Endothelial cell of umbilical vein (primary cell): ENCODE data around the gene YPEL5. TPM values are rescaled to one million over a fixed set of nuclear protein-coding genes. Genes with fewer than 3 reads are reported as not detected.

Experiments
- BruUV-seq: library from RNA; stranded (reverse); fragments of 400-500 nt; replicated peaks from 2 replicates; lab custom pipeline; 2021; lab: Mats Ljungman, UMichigan
- CTCF ChIA-PET: fragments of 300-600, 350-600 bp; sonication (Branson Sonifier 250); formaldehyde crosslinking; loops from one replicate; lab custom pipeline; 2021; ENCODE audit warnings: antibody characterized with exemption, inconsistent platforms; lab: Charles Lee
- POLR2A ChIA-PET: fragments of 300-600, 350-600 bp; sonication (Branson Sonifier 250); formaldehyde crosslinking; loops from one replicate; lab custom pipeline; 2021; ENCODE audit warnings: antibody characterized with exemption, inconsistent platforms; lab: Charles Lee
- DNase-seq: peaks from one replicate; pipeline ENCODE4 v3.0.0-alpha.2; 2011; ENCODE audit warnings: low read depth, low spot score
- FAIRE-seq: peaks from 2 replicates; lab custom pipeline; 2011; peaks lifted over from hg19 to GRCh38; lab: Jason Lieb, UNC
- H2AFZ ChIP-seq: 2 replicates; pipeline ENCODE4 v1.6.0; 2012; ENCODE audit warnings: low read depth, low read length, control low read depth, inconsistent platforms
- H3K27ac ChIP-seq: 2 replicates; pipeline ENCODE4 v1.5.1; 2011; ENCODE audit warnings: low read depth, mild to moderate bottlenecking, control low read depth, low read length, moderate library complexity; ENCODE audit not compliant: insufficient read depth
- H3K27me3 ChIP-seq, 2 experiments: 2 replicates each; pipeline versions ENCODE4 v1.6.0 to v1.6.1; 2011; ENCODE audit warnings: low read length in 2 of 2, mixed read lengths in 1 of 2; ENCODE audit not compliant: control insufficient read depth in 2 of 2, insufficient read depth in 2 of 2
- H3K36me3 ChIP-seq, 2 experiments: 2 replicates in 1 of 2; 3 replicates in 1 of 2; pipeline ENCODE4 v1.5.1; 2011; ENCODE audit warnings: low read length in 2 of 2, mild to moderate bottlenecking in 1 of 2, moderate library complexity in 1 of 2; ENCODE audit not compliant: control insufficient read depth in 2 of 2, insufficient read depth in 2 of 2; ENCODE audit errors: extremely low read depth in 1 of 2
- H3K4me1 ChIP-seq: 3 replicates; pipeline ENCODE4 v1.5.1; 2011; ENCODE audit warnings: mild to moderate bottlenecking, low read length; ENCODE audit not compliant: control insufficient read depth, insufficient read depth; ENCODE audit errors: extremely low read depth
- H3K4me2 ChIP-seq: 2 replicates; pipeline ENCODE4 v1.6.1; 2011; ENCODE audit warnings: low read length, control low read depth, mixed read lengths; ENCODE audit not compliant: insufficient read depth
- H3K4me3 ChIP-seq, 3 experiments: fragments of 200-600 bp in 1 of 3; sonication (generic), shearing (Covaris generic) in 1 of 3; replicated peaks in 1 of 3; 2 replicates each; pipeline ENCODE4 v1.5.1; 2011 to 2016; ENCODE audit warnings: control low read depth in 3 of 3, low read length in 3 of 3, mild to moderate bottlenecking in 2 of 3, inconsistent platforms in 1 of 3, low read depth in 1 of 3, moderate library complexity in 1 of 3; ENCODE audit not compliant: insufficient read depth in 1 of 3
- H3K79me2 ChIP-seq: 2 replicates; pipeline ENCODE4 v1.6.0; 2012; ENCODE audit warnings: low read length, inconsistent platforms; ENCODE audit not compliant: control insufficient read depth, insufficient read depth
- H3K9ac ChIP-seq: replicated peaks from 2 replicates; pipeline ENCODE3; 2011; ENCODE audit warnings: low read length, control low read depth; ENCODE audit not compliant: insufficient read depth; ENCODE audit errors: extremely low read depth
- H3K9me1 ChIP-seq: replicated peaks from 3 replicates; pipeline ENCODE4 v1.6.0; 2011; ENCODE audit warnings: mild to moderate bottlenecking, low read length; ENCODE audit not compliant: control insufficient read depth, insufficient read depth; ENCODE audit errors: extremely low read depth
- H3K9me3 ChIP-seq: replicated peaks from 2 replicates; pipeline ENCODE4 v1.5.1; 2012; ENCODE audit warnings: low read length, inconsistent platforms; ENCODE audit not compliant: control insufficient read depth, insufficient read depth
- H4K20me1 ChIP-seq: replicated peaks from 2 replicates; pipeline ENCODE3; 2011; ENCODE audit warnings: mild to moderate bottlenecking, low read length; ENCODE audit not compliant: control insufficient read depth, insufficient read depth; ENCODE audit errors: extremely low read depth
- CTCF ChIP-seq, 2 donors: IDR thresholded peaks; 1 replicate in 1 of 2; 2 replicates in 1 of 2; pipeline ENCODE4 v1.5.1; 2011; ENCODE audit warnings: low read length in 2 of 2, mild to moderate bottlenecking in 2 of 2, moderate library complexity in 2 of 2, control low read depth in 1 of 2, inconsistent platforms in 1 of 2, low read depth in 1 of 2; ENCODE audit not compliant: insufficient read depth in 1 of 2; ENCODE audit errors: extremely low read depth in 1 of 2
- EZH2 ChIP-seq: IDR thresholded peaks from 2 replicates; pipeline ENCODE4 v1.6.1; 2012; ENCODE audit warnings: borderline replicate concordance, low read depth, mild to moderate bottlenecking, moderate library complexity, low read length, inconsistent platforms; ENCODE audit not compliant: severe bottlenecking
- FOS ChIP-seq: IDR thresholded peaks from 2 replicates; pipeline ENCODE4 v1.6.1; 2011; ENCODE audit warnings: mild to moderate bottlenecking, low read length, moderate library complexity, borderline replicate concordance; ENCODE audit not compliant: insufficient read depth
- GATA2 ChIP-seq: IDR thresholded peaks from 2 replicates; pipeline ENCODE4 v1.7.0; 2011; ENCODE audit warnings: low read depth, mild to moderate bottlenecking, moderate library complexity, mixed read lengths, low read length; ENCODE audit not compliant: insufficient read length, insufficient read depth
- JUN ChIP-seq: IDR thresholded peaks from 2 replicates; pipeline ENCODE4 v1.6.1; 2011; ENCODE audit warnings: borderline replicate concordance, low read depth; ENCODE audit not compliant: insufficient read length, insufficient read depth
- MAX ChIP-seq: IDR thresholded peaks from 2 replicates; pipeline ENCODE4 v1.6.1; 2011; ENCODE audit not compliant: insufficient read depth, insufficient read length
- MYC ChIP-seq: IDR thresholded peaks from one replicate; pipeline ENCODE4 v1.6.1; 2011; ENCODE audit warnings: mild to moderate bottlenecking, low read depth, low read length
- POLR2A ChIP-seq: IDR thresholded peaks from 2 replicates; pipeline ENCODE4 v1.6.1; 2012; ENCODE audit warnings: low read depth, mild to moderate bottlenecking, control low read depth, low read length
- POLR2AphosphoS5 ChIP-seq: IDR thresholded peaks from 2 replicates; pipeline ENCODE4 v1.6.1; 2012; ENCODE audit warnings: low read depth, mild to moderate bottlenecking, control low read depth, low read length, moderate library complexity; ENCODE audit not compliant: insufficient read depth
- dilution Hi-C: fragments of 300-500 bp; cut with MboI; formaldehyde crosslinking; loops from one replicate; pipeline ENCODE4 v1.15.0; 2019; ENCODE audit warnings: low sequenced_read_pairs; ENCODE audit not compliant: extremely low pct_ligation_motif_present
- intact Hi-C: fragments of 100-400 bp; cut with micrococcal nuclease; formaldehyde crosslinking; loops from one replicate; pipeline ENCODE4 v1.10.0; 2022
- polyA plus RNA-seq, 4 experiments: library from polyadenylated mRNA; depleted of rRNA in 3 of 4; stranded (reverse) in 3 of 4; unstranded in 1 of 4; fragments of >200 nt; gene quantifications; 2 replicates each; pipeline versions ENCODE4 v1.2.1 to v1.2.3, GENCODE V29; 2011 to 2012; ENCODE audit warnings: missing spikeins in 1 of 4
- total RNA-seq: library from RNA; stranded (reverse); gene quantifications from 2 replicates; pipeline ENCODE4 v1.2.3, GENCODE V29; 2021

The YPEL5 gene
- total and polyA plus RNA-seq, 2 donors (not counting 3 experiments of a cell fraction or from before 2014, with no cell fraction given): 49.5 to 62.0 TPM

GRCh38 chr2:30184035-30184434, 37.2 kb downstream of the YPEL5 start:
- no TSS peak for BruUV-seq
- Histone ChIP-seq H3K79me2 (no peaks in the 10 kb centered on the region), H3K9me1 (no peaks in the 10 kb centered on the region), H4K20me1 (no peaks in the 10 kb centered on the region), H3K9ac (no peak overlapping the region), H3K36me3 (no peaks in the 10 kb centered on the region), H3K4me3 (no peak overlapping the region), H3K27ac (no peak overlapping the region), H3K9me3 (no peaks in the 10 kb centered on the region), H3K4me2 (no peak overlapping the region), H3K27me3 (no peaks in the 10 kb centered on the region), H2AFZ (no peak overlapping the region), H3K4me1 (no peaks in the 10 kb centered on the region)
- ChIA-PET POLR2A (no interaction called here), CTCF (no interaction called here)
- intact Hi-C loops (no loop called here), dilution Hi-C loops (no loop called here)
- DNase-seq (no peak), FAIRE-seq (no peak)
- TF ChIP-seq POLR2AphosphoS5: no peak
- TF ChIP-seq CTCF (IDR thresholded peaks at IDR 0.05; ENCODE audit: extremely low read depth in 1 of 2, insufficient read depth in 1 of 2, low read depth in 1 of 2, low read length in 2 of 2): no peak
- TF ChIP-seq GATA2: no peak
- no peak for TF ChIP-seq EZH2
- no peak for TF ChIP-seq FOS
- no peak for TF ChIP-seq MYC
- TF ChIP-seq POLR2A: no peak
- no peak for TF ChIP-seq MAX
- TF ChIP-seq JUN: no peak
